Gastrocnemius medialis (tissue), 4 donors: Measurements from ENCODE around the gene TPCN1. TPM values are rescaled to one million over a fixed set of nuclear protein-coding genes. Genes with fewer than 3 reads are reported as not detected.

ENCODE experiments used
- ATAC-seq, 2 donors: fragments of 150-250 bp; one replicate each; pipeline ENCODE4 v1.9.1; 2016
- DNase-seq, 2 donors: peaks; one replicate each; pipeline ENCODE4 v3.0.0-alpha.2; 2019
- H3K27ac ChIP-seq, 4 donors: fragments of 200-600 bp; sonication (generic); 1 replicate in 1 of 4; 2 replicates in 3 of 4; pipeline ENCODE4 v1.5.1; 2016 to 2018; ENCODE audit warnings: mild to moderate bottlenecking in 2 of 4, moderate library complexity in 1 of 4
- H3K27me3 ChIP-seq, 3 donors: fragments of 200-600 bp; sonication (generic) in 2 of 3; 1 replicate in 1 of 3; 2 replicates in 2 of 3; pipeline versions ENCODE4 v1.5.1 to v1.6.0; 2016 to 2019; ENCODE audit warnings: mild to moderate bottlenecking in 1 of 3, moderate library complexity in 1 of 3
- H3K36me3 ChIP-seq, 2 donors: fragments of 200-600 bp; sonication (generic) in 1 of 2; one replicate each; pipeline ENCODE4 v1.5.1; 2017 to 2018
- H3K4me1 ChIP-seq, 2 donors: fragments of 200-600 bp; sonication (generic) in 1 of 2; one replicate each; pipeline ENCODE4 v1.5.1; 2016 to 2017; ENCODE audit warnings: mild to moderate bottlenecking in 2 of 2
- H3K4me3 ChIP-seq, 4 donors: fragments of 200-600 bp; sonication (generic) in 3 of 4; 1 replicate in 1 of 4; 2 replicates in 3 of 4; pipeline ENCODE4 v1.5.1; 2016 to 2019; ENCODE audit warnings: mild to moderate bottlenecking in 2 of 4
- H3K9me3 ChIP-seq, 3 donors: fragments of 200-600 bp; sonication (generic) in 2 of 3; 1 replicate in 1 of 3; 2 replicates in 2 of 3; pipeline ENCODE4 v1.5.1; 2016 to 2019
- CTCF ChIP-seq, 5 experiments: fragments of 450-650 bp in 3 of 5; fragments of 200-600 bp in 2 of 5; sonication (generic) in 2 of 5; IDR thresholded peaks in 4 of 5; conservative IDR thresholded peaks in 1 of 5; 1 replicate in 4 of 5; 2 replicates in 1 of 5; pipeline ENCODE4 v1.5.1; 2016 to 2019; ENCODE audit warnings: antibody characterized with exemption in 5 of 5, mild to moderate bottlenecking in 3 of 5, moderate library complexity in 3 of 5
- POLR2A ChIP-seq, 2 donors: fragments of 450-650 bp; IDR thresholded peaks; one replicate each; pipeline ENCODE4 v1.6.1; 2017; ENCODE audit warnings: antibody characterized with exemption in 2 of 2, mild to moderate bottlenecking in 2 of 2, moderate library complexity in 2 of 2
- in situ Hi-C, 4 donors: fragments of 200-750 bp; cut with MboI; loops; one replicate each; pipeline versions ENCODE4 v1.15.0 to v1.8.0; 2017; ENCODE audit warnings: low sequenced_read_pairs in 4 of 4
- intact Hi-C: fragments of 100-400 bp; cut with DNase I; formaldehyde crosslinking; loops from one replicate; pipeline ENCODE4 v1.15.1; 2023; ENCODE audit warnings: low total_unique reads
- total RNA-seq, 4 donors: library from RNA; depleted of rRNA; stranded (reverse); fragments of >200 nt; gene quantifications; one replicate each; pipeline versions ENCODE4 v1.1.0 to v1.2.3, GENCODE V29; 2016

TPCN1 gene
- total RNA-seq, 4 donors from 2014 or later: 21.4 to 27.0 (median 25.4) TPM

GRCh38 chr12:113241191-113242025 lies 20.1 kb downstream of the TPCN1 start:
- intact Hi-C loops: loop anchor here (2.0 kb wide), 1 partner anchor 15 kb away; no protein-coding TSS in a partner anchor
- Histone ChIP-seq H3K4me1 (peaks cover 96% of the 10 kb centered on the region in 2 donors), H3K4me3 (no peak overlapping the region), H3K9me3 (no peaks in the 10 kb centered on the region), H3K27ac (peak overlapping the region; percentile 92 to 99 (median 96)), H3K27me3 (no peaks in the 10 kb centered on the region), H3K36me3 (no peaks in the 10 kb centered on the region)
- TF ChIP-seq CTCF (IDR thresholded peaks at IDR 0.05 in 4 of 5, conservative IDR thresholded peaks at IDR 0.05 in 1 of 5) (no peak), POLR2A (IDR thresholded peaks at IDR 0.05) (peak in 1 of 2 donors; percentile 39)
- peak; percentile 23 to 34 for ATAC-seq
- in situ Hi-C loops: no loop called here
- DNase-seq: peak; percentile 72 to 80

- TF ChIP-seq CTCF (IDR thresholded peaks at IDR 0.05 in 4 of 5, conservative IDR thresholded peaks at IDR 0.05 in 1 of 5) (no peak), POLR2A (IDR thresholded peaks at IDR 0.05) (peak in 1 of 2 donors; percentile 28)
- intact Hi-C loops: loop anchor here (2.0 kb wide), 1 partner anchor 15 kb away; no protein-coding TSS in a partner anchor
Observed at GRCh38 chr12:113242026-113242418, 20.8 kb downstream of the TPCN1 start.

GRCh38 chr12:113242560-113242959 lies 21.3 kb downstream of the TPCN1 start:
- no peak for ATAC-seq
- peaks cover 96 to 97% of the 10 kb centered on the region in 2 donors for H3K4me1 ChIP-seq
- in situ Hi-C loops (no loop called here), intact Hi-C loops (loop anchor here (2.0 kb wide), 1 partner anchor 16 kb away; no protein-coding TSS in a partner anchor)
- no peaks in the 10 kb centered on the region for H3K36me3 ChIP-seq
- peak in 1 of 2 donors; percentile 22 for DNase-seq
- no peaks in the 10 kb centered on the region for H3K9me3 ChIP-seq
- no peaks in the 10 kb centered on the region for H3K27me3 ChIP-seq
- TF ChIP-seq CTCF (IDR thresholded peaks at IDR 0.05 in 4 of 5, conservative IDR thresholded peaks at IDR 0.05 in 1 of 5): no peak
- no peak for TF ChIP-seq POLR2A (IDR thresholded peaks at IDR 0.05)
- H3K4me3 ChIP-seq: no peak overlapping the region
- H3K27ac ChIP-seq: peak overlapping the region; percentile 92 to 99 (median 96)

More at GRCh38 chr12:113242026-113242418, 20.8 kb downstream of the TPCN1 start:
- in situ Hi-C loops: no loop called here
- H3K4me3 ChIP-seq: no peak overlapping the region
- ATAC-seq (peak; percentile 49 to 52), DNase-seq (peak; percentile 88 to 92)
- peak overlapping the region; percentile 92 to 99 (median 96) for H3K27ac ChIP-seq
- no peaks in the 10 kb centered on the region for H3K36me3 ChIP-seq
- no peaks in the 10 kb centered on the region for H3K27me3 ChIP-seq
- H3K4me1 ChIP-seq: peaks cover 96% of the 10 kb centered on the region in 2 donors
- no peaks in the 10 kb centered on the region for H3K9me3 ChIP-seq

- Histone ChIP-seq H3K36me3 (no peaks in the 10 kb centered on the region), H3K27me3 (no peaks in the 10 kb centered on the region), H3K4me1 (peaks cover 89 to 96% of the 10 kb centered on the region in 2 donors), H3K4me3 (peak overlapping the region; percentile 9 to 45 (median 24)), H3K27ac (peak overlapping the region; percentile 92 to 99 (median 96)), H3K9me3 (no peaks in the 10 kb centered on the region)
- in situ Hi-C loops: no loop called here
- DNase-seq: peak; percentile 61 to 87
- TF ChIP-seq POLR2A (IDR thresholded peaks at IDR 0.05): no peak
- TF ChIP-seq CTCF (IDR thresholded peaks at IDR 0.05 in 4 of 5, conservative IDR thresholded peaks at IDR 0.05 in 1 of 5): no peak
- intact Hi-C loops: no loop called here
- ATAC-seq: peak; percentile 6 to 19
Observed at GRCh38 chr12:113244047-113244460, 22.8 kb downstream of the TPCN1 start.
